Glomerular endothelial cell (primary cell): ENCODE data around the gene C9orf152. TPM values are rescaled to one million over a fixed set of nuclear protein-coding genes. Genes with fewer than 3 reads are reported as not detected.
"Not testable (repeated sequence)": the region's sequence is repeated elsewhere in the genome, so short reads cannot be mapped to it uniquely, and the experiment has no call there.

Source experiments
- DNase-seq: peaks from one replicate; pipeline ENCODE4 v3.0.0-alpha.2; 2011; ENCODE audit warnings: low read depth, low spot score; ENCODE audit errors: extremely low read depth
- total RNA-seq: library from RNA; depleted of rRNA; stranded (reverse); fragments of >200 nt; gene quantifications from 2 replicates; pipeline ENCODE4 v1.2.3, GENCODE V29; 2015

Gene C9orf152
- total RNA-seq, result not detected in 2 replicates

- DNase-seq, result no peak
Measured at GRCh38 chr9:110208031-110208430, at the start of gene C9orf152. Gene C9orf152 (minus strand): TSS chr9:110208159. CDS start chr9:110207579, 580 bp downstream.

- no peak for DNase-seq
Measured at GRCh38 chr9:110257097-110257841, 49.3 kb upstream of the C9orf152 start.

GRCh38 chr9:110256380-110257096, 48.6 kb upstream of the C9orf152 start, which contains the start of gene TXN:
Gene TXN (minus strand): TSS chr9:110256507. CDS start chr9:110256435, 72 bp downstream.
- no peak for DNase-seq

GRCh38 chr9:110255463-110256379, 47.8 kb upstream of the C9orf152 start:
- DNase-seq, result no peak

- no peak for DNase-seq
Measured at GRCh38 chr9:110255034-110255462, 47.1 kb upstream of the C9orf152 start.

- DNase-seq, result no peak
Measured at GRCh38 chr9:110254500-110254899, 46.5 kb upstream of the C9orf152 start.

- no peak for DNase-seq
Measured at GRCh38 chr9:110252509-110253139, 44.7 kb upstream of the C9orf152 start.

- not testable (repeated sequence) for DNase-seq
Measured at GRCh38 chr9:110251770-110252169, 43.8 kb upstream of the C9orf152 start.

GRCh38 chr9:110251212-110251611, 43.3 kb upstream of the C9orf152 start:
- DNase-seq, result no peak

- DNase-seq, result no peak
Measured at GRCh38 chr9:110249603-110250002, 41.6 kb upstream of the C9orf152 start.

- DNase-seq, result no peak
Measured at GRCh38 chr9:110248361-110248760, 40.4 kb upstream of the C9orf152 start.

- DNase-seq, result no peak
Measured at GRCh38 chr9:110246214-110246613, 38.3 kb upstream of the C9orf152 start.

GRCh38 chr9:110244616-110245015, 36.7 kb upstream of the C9orf152 start:
- DNase-seq, result no peak

- no peak for DNase-seq
Measured at GRCh38 chr9:110241858-110242321, 33.9 kb upstream of the C9orf152 start.

GRCh38 chr9:110241260-110241857, 33.4 kb upstream of the C9orf152 start:
- no peak for DNase-seq

GRCh38 chr9:110240198-110240597, 32.2 kb upstream of the C9orf152 start:
- no peak for DNase-seq

GRCh38 chr9:110228321-110228720, 20.4 kb upstream of the C9orf152 start:
- no peak for DNase-seq

- DNase-seq, result no peak
Measured at GRCh38 chr9:110224583-110224982, 16.6 kb upstream of the C9orf152 start.

GRCh38 chr9:110220809-110221208, 12.8 kb upstream of the C9orf152 start:
- no peak for DNase-seq

- peak; percentile 31 for DNase-seq
Measured at GRCh38 chr9:110217656-110218099, 9.7 kb upstream of the C9orf152 start.
